GM06990 (cell line): Measurements from ENCODE around the gene TMTC1.

Experiments used
- DNase-seq: peaks from one replicate; pipeline ENCODE4 v3.0.0-alpha.2; 2011; ENCODE audit not compliant: insufficient read length; ENCODE audit errors: extremely low read depth
- H3K27me3 ChIP-seq: replicated peaks from 2 replicates; pipeline ENCODE4 v1.6.0; 2011; ENCODE audit warnings: low read length; ENCODE audit not compliant: control insufficient read depth, insufficient read depth
- H3K36me3 ChIP-seq: 2 replicates; pipeline ENCODE4 v1.5.1; 2011; ENCODE audit warnings: low read length; ENCODE audit not compliant: control insufficient read depth, insufficient read depth
- H3K4me3 ChIP-seq: replicated peaks from 2 replicates; pipeline ENCODE4 v1.5.1; 2011; ENCODE audit warnings: low read depth, mild to moderate bottlenecking, control low read depth, low read length
- CTCF ChIP-seq: IDR thresholded peaks from 2 replicates; pipeline ENCODE4 v1.5.1; 2011; ENCODE audit warnings: low read length, control low read depth, mild to moderate bottlenecking, inconsistent platforms; ENCODE audit not compliant: insufficient read depth, poor library complexity, severe bottlenecking

Gene TMTC1

GRCh38 chr12:29510591-29511185 lies 273.1 kb downstream of the TMTC1 start:
- no peak for TF ChIP-seq CTCF
- H3K27me3 ChIP-seq: no peaks in the 10 kb centered on the region
- DNase-seq: no peak
- H3K4me3 ChIP-seq: no peak overlapping the region
- H3K36me3 ChIP-seq: no peaks in the 10 kb centered on the region

- no peak for DNase-seq
- Histone ChIP-seq H3K4me3 (no peak overlapping the region), H3K36me3 (no peaks in the 10 kb centered on the region), H3K27me3 (no peaks in the 10 kb centered on the region)
- TF ChIP-seq CTCF: no peak
Observed at GRCh38 chr12:29509503-29509902, 274.2 kb downstream of the TMTC1 start.

- Histone ChIP-seq H3K4me3 (no peak overlapping the region), H3K36me3 (no peaks in the 10 kb centered on the region), H3K27me3 (no peaks in the 10 kb centered on the region)
- DNase-seq: no peak
- TF ChIP-seq CTCF: no peak
Observed at GRCh38 chr12:29508949-29509348, 274.8 kb downstream of the TMTC1 start.

GRCh38 chr12:29505122-29505521 lies 278.6 kb downstream of the TMTC1 start:
- Histone ChIP-seq H3K4me3 (no peak overlapping the region), H3K27me3 (no peaks in the 10 kb centered on the region), H3K36me3 (no peaks in the 10 kb centered on the region)
- no peak for DNase-seq
- no peak for TF ChIP-seq CTCF

GRCh38 chr12:29503283-29503682 lies 280.5 kb downstream of the TMTC1 start:
- Histone ChIP-seq H3K27me3 (no peaks in the 10 kb centered on the region), H3K36me3 (no peaks in the 10 kb centered on the region), H3K4me3 (no peak overlapping the region)
- no peak for DNase-seq
- no peak for TF ChIP-seq CTCF

GRCh38 chr12:29499235-29499634 lies 284.5 kb downstream of the TMTC1 start:
- H3K27me3 ChIP-seq: no peaks in the 10 kb centered on the region; the same call in 1 of the 2 replicates
- no peak overlapping the region for H3K4me3 ChIP-seq
- no peak for DNase-seq
- no peak for TF ChIP-seq CTCF
- no peaks in the 10 kb centered on the region for H3K36me3 ChIP-seq
